Panc1 (cell line): ENCODE results near the gene TMEM45A. TPM values are rescaled to one million over a fixed set of nuclear protein-coding genes. Genes with fewer than 3 reads are reported as not detected.

Experiments
- ATAC-seq: fragments of 200-7000 bp; cut with Tn5 transposase; 2 replicates; pipeline ENCODE4 v1.9.1; 2020; ENCODE audit warnings: mild to moderate bottlenecking, moderate library complexity
- BruUV-seq: library from RNA; stranded (reverse); fragments of 400-500 nt; replicated peaks from 2 replicates; lab custom pipeline; 2021; lab: Mats Ljungman, UMichigan
- CTCF ChIA-PET: fragments of 300-600 bp; sonication (Branson Sonifier 250); formaldehyde crosslinking; loops from one replicate; lab custom pipeline; 2022; ENCODE audit warnings: antibody characterized with exemption; lab: Charles Lee
- POLR2A ChIA-PET: fragments of 300-600 bp; sonication (Branson Sonifier 250); formaldehyde crosslinking; loops from one replicate; lab custom pipeline; 2022; ENCODE audit warnings: antibody characterized with exemption; lab: Charles Lee
- DNase-seq: peaks from one replicate; pipeline ENCODE4 v3.0.0-alpha.2; 2010; ENCODE audit warnings: low read depth, low spot score
- H3K27ac ChIP-seq: 2 replicates; pipeline ENCODE4 v1.5.1; 2011; ENCODE audit warnings: mild to moderate bottlenecking, low read length, inconsistent platforms
- H3K27me3 ChIP-seq: fragments of 200-500 bp; sonication (Bioruptor generic); 2 replicates; pipeline ENCODE4 v1.6.0; 2014; ENCODE audit warnings: low read length, inconsistent platforms; ENCODE audit not compliant: control insufficient read depth, insufficient read depth
- H3K36me3 ChIP-seq: fragments of 200-500 bp; sonication (Bioruptor generic); 2 replicates; pipeline ENCODE4 v1.5.1; 2014; ENCODE audit warnings: inconsistent platforms, mild to moderate bottlenecking, low read length, moderate library complexity; ENCODE audit not compliant: control insufficient read depth, insufficient read depth
- H3K4me1 ChIP-seq: 2 replicates; pipeline ENCODE4 v1.5.1; 2011; ENCODE audit warnings: inconsistent platforms, mild to moderate bottlenecking, low read length, moderate library complexity; ENCODE audit not compliant: control insufficient read depth, insufficient read depth
- H3K4me3 ChIP-seq, 2 experiments: 2 replicates each; pipeline ENCODE4 v1.5.1; 2011 to 2012; ENCODE audit warnings: low read depth in 2 of 2, low read length in 2 of 2, mild to moderate bottlenecking in 2 of 2, inconsistent platforms in 1 of 2, moderate library complexity in 1 of 2
- H3K9me3 ChIP-seq: fragments of 200-500 bp; sonication (Bioruptor generic); 2 replicates; pipeline ENCODE4 v1.5.1; 2014; ENCODE audit warnings: low read depth, mild to moderate bottlenecking, inconsistent platforms, low read length, moderate library complexity; ENCODE audit not compliant: control insufficient read depth, insufficient read depth
- CTCF ChIP-seq: fragments of 450-650 bp; IDR thresholded peaks from 2 replicates; pipeline ENCODE4 v1.5.1; 2017; ENCODE audit warnings: mild to moderate bottlenecking
- POLR2AphosphoS5 ChIP-seq: IDR thresholded peaks from 2 replicates; pipeline ENCODE4 v1.6.1; 2012; ENCODE audit warnings: mild to moderate bottlenecking, low read depth, low read length, moderate library complexity
- REST ChIP-seq, 2 experiments: IDR thresholded peaks; 2 replicates each; pipeline ENCODE4 v1.6.1; 2011 to 2012; ENCODE audit warnings: low read depth in 2 of 2, control low read depth in 1 of 2, low read length in 1 of 2, mild to moderate bottlenecking in 1 of 2, moderate library complexity in 1 of 2; ENCODE audit not compliant: insufficient read depth in 1 of 2
- SIN3A ChIP-seq: IDR thresholded peaks from 2 replicates; pipeline ENCODE4 v1.6.1; 2012; ENCODE audit warnings: low read depth, mild to moderate bottlenecking, low read length, moderate library complexity, borderline replicate concordance; ENCODE audit not compliant: insufficient read depth
- TCF7L2 ChIP-seq: IDR thresholded peaks from 2 replicates; pipeline ENCODE4 v1.6.1; 2011; ENCODE audit warnings: mild to moderate bottlenecking, low read depth, low read length, inconsistent platforms
- in situ Hi-C: cut with HindIII; loops from 2 replicates; pipeline ENCODE4 v1.10.0; 2016; ENCODE audit warnings: low sequenced_read_pairs, low pct_unique_long_range_greater_than_20kb
- intact Hi-C: fragments of 100-400 bp; cut with micrococcal nuclease; formaldehyde crosslinking; loops from one replicate; pipeline ENCODE4 v1.10.0; 2022; ENCODE audit not compliant: unreplicated experiment
- total RNA-seq: library from RNA; stranded (reverse); gene quantifications from one replicate; pipeline ENCODE4 v1.2.1, GENCODE V29; 2021; ENCODE audit not compliant: unreplicated experiment

TMEM45A gene
- total RNA-seq, 1 experiment from 2014 or later: 8.6 TPM

- Histone ChIP-seq H3K36me3 (no peaks in the 10 kb centered on the region), H3K27me3 (no peaks in the 10 kb centered on the region), H3K27ac (no peak overlapping the region), H3K4me3 (no peak overlapping the region), H3K9me3 (no peaks in the 10 kb centered on the region), H3K4me1 (no peaks in the 10 kb centered on the region)
- in situ Hi-C loops (no loop called here), intact Hi-C loops (no loop called here)
- ATAC-seq (no peak), DNase-seq (no peak)
- TF ChIP-seq TCF7L2 (no peak), SIN3A (no peak), CTCF (no peak), POLR2AphosphoS5 (no peak), REST (IDR thresholded peaks at IDR 0.05; ENCODE audit: insufficient read depth in 1 of 2, low read depth in 2 of 2, low read length in 1 of 2) (no peak)
- CTCF ChIA-PET: interaction anchor here (0.7 to 0.8 kb wide), 2 partner anchors 98 to 174 kb away, joined by 3 to 4 read pairs; no protein-coding TSS in a partner anchor
- POLR2A ChIA-PET: no interaction called here
- BruUV-seq: no TSS peak
These were observed 69.2 kb downstream of the TMEM45A start for GRCh38 chr3:100561459-100562158.

- no TSS peak for BruUV-seq
- intact Hi-C loops (no loop called here), in situ Hi-C loops (no loop called here)
- TF ChIP-seq SIN3A: no peak
- no peak for TF ChIP-seq REST (IDR thresholded peaks at IDR 0.05; ENCODE audit: insufficient read depth in 1 of 2, low read depth in 2 of 2, low read length in 1 of 2)
- no peak for TF ChIP-seq TCF7L2
- TF ChIP-seq CTCF: no peak
- no peak for TF ChIP-seq POLR2AphosphoS5
- no peak for ATAC-seq
- Histone ChIP-seq H3K9me3 (no peaks in the 10 kb centered on the region), H3K27me3 (no peaks in the 10 kb centered on the region), H3K36me3 (no peaks in the 10 kb centered on the region), H3K4me1 (no peaks in the 10 kb centered on the region), H3K27ac (no peak overlapping the region), H3K4me3 (no peak overlapping the region)
- ChIA-PET POLR2A (no interaction called here), CTCF (interaction anchor here (0.8 kb wide), 1 partner anchor 99 kb away, joined by 4 read pairs; no protein-coding TSS in a partner anchor)
- DNase-seq: no peak
These were observed 69.9 kb downstream of the TMEM45A start for GRCh38 chr3:100562224-100562857.
